Forelimb muscle (tissue), 1 donor: ENCODE data around the gene CALML3. TPM values are rescaled to one million over a fixed set of nuclear protein-coding genes. Genes with fewer than 3 reads are reported as not detected.
"Not testable (repeated sequence)": the region's sequence is repeated elsewhere in the genome, so short reads cannot be mapped to it uniquely, and the experiment has no call there.

Experiments
- DNase-seq: peaks from one replicate; pipeline ENCODE4 v3.0.0-alpha.2; 2013; ENCODE audit warnings: low read depth
- polyA plus RNA-seq: library from polyadenylated mRNA; unstranded; fragments of 120-200 nt; gene quantifications from one replicate; pipeline ENCODE4 v1.2.1, GENCODE V29; 2013; ENCODE audit not compliant: insufficient read length

CALML3 gene
- 0.09 TPM for polyA plus RNA-seq

GRCh38 chr10:5524641-5525560 is at the start of gene CALML3:
Gene CALML3, plus strand, starts transcription at chr10:5524961. Its CDS starts 125 bp downstream, at chr10:5525086.
- no peak for DNase-seq

- not testable (repeated sequence) for DNase-seq
Measured at GRCh38 chr10:5475088-5475487, 49.7 kb upstream of the CALML3 start.

GRCh38 chr10:5475974-5476807 is 48.6 kb upstream of the CALML3 start:
- DNase-seq: not testable (repeated sequence)

GRCh38 chr10:5476918-5477525 is 47.7 kb upstream of the CALML3 start:
- DNase-seq: no peak

GRCh38 chr10:5477948-5478693 is 46.6 kb upstream of the CALML3 start:
- DNase-seq: no peak

- no peak for DNase-seq
Measured at GRCh38 chr10:5478694-5479305, 46.0 kb upstream of the CALML3 start.

GRCh38 chr10:5479481-5480161 is 45.1 kb upstream of the CALML3 start:
- DNase-seq: no peak

- DNase-seq: no peak
Measured at GRCh38 chr10:5480162-5480941, 44.4 kb upstream of the CALML3 start.

GRCh38 chr10:5481121-5481520 is 43.6 kb upstream of the CALML3 start:
- DNase-seq: no peak

GRCh38 chr10:5482016-5482415 is 42.7 kb upstream of the CALML3 start:
- no peak for DNase-seq

- DNase-seq: no peak
Measured at GRCh38 chr10:5484205-5484604, 40.6 kb upstream of the CALML3 start.

- no peak for DNase-seq
Measured at GRCh38 chr10:5485290-5485689, 39.5 kb upstream of the CALML3 start.

GRCh38 chr10:5485948-5486852 is 38.6 kb upstream of the CALML3 start:
- DNase-seq: no peak

GRCh38 chr10:5486853-5487235 is 37.9 kb upstream of the CALML3 start:
- no peak for DNase-seq

GRCh38 chr10:5488272-5489161 is 36.2 kb upstream of the CALML3 start:
- DNase-seq: no peak

- no peak for DNase-seq
Measured at GRCh38 chr10:5490032-5490431, 34.7 kb upstream of the CALML3 start.

- DNase-seq: no peak
Measured at GRCh38 chr10:5490698-5491464, 33.9 kb upstream of the CALML3 start.
